Kidney epithelial cell (primary cell): Measurements from ENCODE around the gene SPEF2. TPM values are rescaled to one million over a fixed set of nuclear protein-coding genes. Genes with fewer than 3 reads are reported as not detected.

Experiments used
- DNase-seq: peaks from one replicate; pipeline ENCODE4 v3.0.0-alpha.2; 2010; ENCODE audit warnings: low read depth
- H3K27me3 ChIP-seq: 2 replicates; pipeline ENCODE4 v1.6.0; 2011; ENCODE audit warnings: low read length; ENCODE audit not compliant: control insufficient read depth, insufficient read depth
- H3K36me3 ChIP-seq: 2 replicates; pipeline ENCODE4 v1.5.1; 2011; ENCODE audit warnings: low read length; ENCODE audit not compliant: control insufficient read depth, insufficient read depth
- H3K4me3 ChIP-seq: 2 replicates; pipeline ENCODE4 v1.5.1; 2011; ENCODE audit warnings: low read depth, mild to moderate bottlenecking, control low read depth, low read length
- total RNA-seq: library from RNA; depleted of rRNA; stranded (reverse); fragments of >200 nt; gene quantifications from 2 replicates; pipeline ENCODE4 v1.2.3, GENCODE V29; 2015
- TF ChIP-seq, protein P1 (sequence below): IDR thresholded peaks from 2 replicates; pipeline ENCODE4 v1.5.1; 2011; ENCODE audit warnings: mild to moderate bottlenecking, moderate library complexity, low read length, control low read depth, inconsistent platforms; ENCODE audit not compliant: insufficient read depth, poor library complexity, severe bottlenecking

Gene SPEF2
- total RNA-seq, 1 donor from 2014 or later, result 3.2 TPM

DNA sequence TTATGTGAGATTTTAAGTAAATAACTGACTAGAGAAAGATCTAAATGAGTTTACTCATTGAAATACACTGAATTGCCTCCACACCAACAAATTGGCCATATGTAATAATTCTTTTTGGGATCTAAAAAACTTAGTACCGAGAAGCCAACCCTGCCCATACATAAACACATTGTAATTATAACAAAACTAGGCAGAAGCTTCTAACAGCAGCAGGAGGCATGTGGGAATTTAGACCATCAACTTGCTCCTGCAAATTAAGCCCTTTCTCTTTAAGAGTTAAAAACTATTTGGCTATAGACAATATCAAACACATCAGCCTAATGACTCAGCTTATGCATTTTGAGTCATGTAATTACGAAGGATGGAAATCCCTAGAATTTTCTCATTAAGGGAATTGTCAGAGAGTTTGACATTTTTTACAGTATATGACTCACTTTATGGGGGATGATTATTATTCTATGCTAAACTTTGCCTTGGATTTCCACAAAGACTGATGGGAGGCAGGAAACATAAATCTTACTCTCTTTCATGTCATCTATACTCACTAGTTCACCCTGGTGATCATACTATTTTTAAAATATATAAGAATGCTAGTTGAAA, 240.0 kb downstream of the SPEF2 start:
- no peaks in the 10 kb centered on the region for H3K36me3 ChIP-seq
- no peak overlapping the region for H3K4me3 ChIP-seq
- H3K27me3 ChIP-seq, result no peaks in the 10 kb centered on the region
- DNase-seq, result peak; percentile 60
- TF ChIP-seq, protein P1, sequence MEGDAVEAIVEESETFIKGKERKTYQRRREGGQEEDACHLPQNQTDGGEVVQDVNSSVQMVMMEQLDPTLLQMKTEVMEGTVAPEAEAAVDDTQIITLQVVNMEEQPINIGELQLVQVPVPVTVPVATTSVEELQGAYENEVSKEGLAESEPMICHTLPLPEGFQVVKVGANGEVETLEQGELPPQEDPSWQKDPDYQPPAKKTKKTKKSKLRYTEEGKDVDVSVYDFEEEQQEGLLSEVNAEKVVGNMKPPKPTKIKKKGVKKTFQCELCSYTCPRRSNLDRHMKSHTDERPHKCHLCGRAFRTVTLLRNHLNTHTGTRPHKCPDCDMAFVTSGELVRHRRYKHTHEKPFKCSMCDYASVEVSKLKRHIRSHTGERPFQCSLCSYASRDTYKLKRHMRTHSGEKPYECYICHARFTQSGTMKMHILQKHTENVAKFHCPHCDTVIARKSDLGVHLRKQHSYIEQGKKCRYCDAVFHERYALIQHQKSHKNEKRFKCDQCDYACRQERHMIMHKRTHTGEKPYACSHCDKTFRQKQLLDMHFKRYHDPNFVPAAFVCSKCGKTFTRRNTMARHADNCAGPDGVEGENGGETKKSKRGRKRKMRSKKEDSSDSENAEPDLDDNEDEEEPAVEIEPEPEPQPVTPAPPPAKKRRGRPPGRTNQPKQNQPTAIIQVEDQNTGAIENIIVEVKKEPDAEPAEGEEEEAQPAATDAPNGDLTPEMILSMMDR, result no peak

DNA sequence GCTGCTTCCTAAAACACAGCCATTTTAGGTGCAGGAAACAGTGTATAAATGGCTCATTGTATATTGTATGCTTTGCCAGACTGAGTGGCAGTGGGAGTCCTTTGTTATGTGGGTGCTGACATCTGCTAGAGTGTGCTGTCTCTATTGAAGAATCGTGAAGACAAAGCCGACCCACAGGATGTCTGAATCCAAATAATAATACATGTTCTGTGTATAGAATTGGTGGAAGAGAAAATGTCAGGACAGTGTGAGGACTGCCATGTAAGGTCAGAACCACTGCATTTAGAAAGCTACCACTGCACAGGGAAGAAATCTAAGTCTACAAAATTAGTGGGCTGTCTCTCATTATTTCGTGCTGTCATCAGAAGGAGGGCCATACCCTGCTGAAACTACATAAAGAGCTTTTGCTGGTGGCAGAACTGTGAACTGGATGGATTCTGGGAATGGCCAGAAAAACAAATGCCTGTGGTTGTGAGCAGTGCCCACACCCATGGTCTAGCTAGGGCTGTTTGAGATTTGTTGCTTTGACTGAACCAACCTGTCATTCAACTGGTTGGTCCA, 241.5 kb downstream of the SPEF2 start:
- no peak for DNase-seq
- Histone ChIP-seq H3K36me3 (no peaks in the 10 kb centered on the region), H3K4me3 (no peak overlapping the region), H3K27me3 (no peaks in the 10 kb centered on the region)
- TF ChIP-seq, protein P1, result no peak

DNA sequence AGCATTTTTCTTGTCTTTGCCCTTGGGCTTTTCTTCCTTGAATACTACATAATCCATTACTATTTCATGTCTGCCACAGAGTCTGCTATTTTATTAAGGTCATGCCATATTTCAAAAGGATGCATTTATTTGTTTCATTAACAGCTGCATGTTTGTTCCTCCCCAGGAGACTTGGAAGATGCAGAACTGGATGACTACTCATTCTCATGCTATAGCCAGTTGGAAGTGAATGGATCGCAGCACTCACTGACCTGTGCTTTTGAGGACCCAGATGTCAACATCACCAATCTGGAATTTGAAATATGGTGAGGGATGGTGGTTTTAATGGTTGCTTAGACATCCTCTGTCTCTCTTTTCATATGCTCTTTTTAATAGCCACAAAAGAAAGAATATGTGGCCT, 243.0 kb downstream of the SPEF2 start:
- TF ChIP-seq, protein P1, result no peak
- Histone ChIP-seq H3K27me3 (no peaks in the 10 kb centered on the region), H3K4me3 (no peak overlapping the region), H3K36me3 (no peaks in the 10 kb centered on the region)
- DNase-seq, result no peak

DNA sequence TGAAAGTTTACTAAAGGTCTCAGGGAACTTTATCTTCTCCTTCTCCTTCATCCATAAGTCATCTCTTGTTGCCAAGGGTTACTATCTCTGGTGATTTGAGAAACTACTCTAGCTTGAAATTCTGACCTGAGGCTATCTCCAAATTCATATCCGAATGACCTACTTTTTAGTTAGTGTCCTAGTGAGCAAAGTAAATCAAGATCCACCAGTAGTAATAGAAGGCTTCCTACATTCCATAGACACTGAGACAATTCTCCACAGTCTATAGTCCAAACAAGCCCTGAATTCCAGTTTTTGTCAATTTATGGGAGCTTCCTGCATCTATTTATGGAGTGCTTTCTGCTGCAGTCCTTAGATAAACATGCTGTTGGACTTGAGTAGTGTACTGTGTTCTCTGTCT, 244.1 kb downstream of the SPEF2 start:
- no peak for DNase-seq
- no peak overlapping the region for H3K4me3 ChIP-seq
- no peaks in the 10 kb centered on the region for H3K27me3 ChIP-seq
- TF ChIP-seq, protein P1, result no peak
- no peaks in the 10 kb centered on the region for H3K36me3 ChIP-seq

DNA sequence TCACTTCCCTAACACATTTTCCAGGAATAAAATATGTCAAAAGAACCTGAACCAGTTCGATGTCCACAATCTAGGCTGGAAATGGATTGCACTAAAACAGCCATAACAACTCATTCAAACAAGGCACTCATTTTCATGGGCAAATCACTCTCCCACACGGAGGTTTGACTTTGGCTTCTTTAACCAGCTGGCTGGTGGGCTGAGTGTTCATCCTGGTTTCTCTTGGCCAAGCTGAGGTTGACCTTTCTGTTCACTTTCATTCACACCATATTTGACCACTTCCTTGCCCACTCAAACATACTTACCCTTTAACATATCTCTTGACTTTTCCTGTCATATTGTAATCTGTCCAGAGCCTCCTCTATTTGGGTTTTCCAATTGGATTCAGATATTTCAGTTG, 244.5 kb downstream of the SPEF2 start:
- H3K4me3 ChIP-seq, result no peak overlapping the region
- TF ChIP-seq, protein P1, result no peak
- no peak for DNase-seq
- no peaks in the 10 kb centered on the region for H3K36me3 ChIP-seq
- no peaks in the 10 kb centered on the region for H3K27me3 ChIP-seq

DNA sequence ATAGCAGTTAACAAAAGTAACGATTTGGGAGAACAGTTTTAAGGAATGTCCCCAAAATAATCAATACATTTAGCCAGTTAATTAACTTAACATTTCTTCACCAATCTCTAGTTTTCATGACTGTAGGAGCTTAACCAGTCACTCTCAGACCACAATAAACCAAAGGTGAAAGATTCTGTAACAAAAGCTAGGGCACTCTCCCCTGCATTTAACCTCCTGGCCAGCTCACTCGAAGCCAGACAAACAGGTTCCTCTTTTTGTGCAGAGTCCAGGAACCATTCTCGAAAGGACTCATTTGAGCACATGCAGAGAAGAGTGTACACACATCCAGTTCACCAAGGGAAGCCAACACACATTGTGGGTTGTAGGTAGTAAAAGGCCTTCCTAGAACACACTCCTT, 245.5 kb downstream of the SPEF2 start:
- H3K4me3 ChIP-seq, result no peak overlapping the region
- TF ChIP-seq, protein P1, result no peak
- no peak for DNase-seq
- no peaks in the 10 kb centered on the region for H3K36me3 ChIP-seq
- H3K27me3 ChIP-seq, result no peaks in the 10 kb centered on the region
